GM18502 (cell line): ENCODE measurements around the gene SLC15A1.

Source experiments
- ATAC-seq: cut with Tn5 transposase; IDR thresholded peaks from one replicate; pipeline ENCODE4 v1.9.1; 2021; ENCODE audit warnings: mild to moderate bottlenecking; ENCODE audit not compliant: unreplicated experiment, poor library complexity

Gene SLC15A1

GRCh38 chr13:98717256-98717655 is 35.2 kb downstream of the SLC15A1 start:
- ATAC-seq: no peak

- ATAC-seq: no peak
These were observed 42.0 kb downstream of the SLC15A1 start for GRCh38 chr13:98710521-98710920.

GRCh38 chr13:98707281-98707999 is 45.0 kb downstream of the SLC15A1 start:
- ATAC-seq: peak; percentile 68

GRCh38 chr13:98706446-98707110 is 45.9 kb downstream of the SLC15A1 start:
- ATAC-seq: no peak

GRCh38 chr13:98697791-98698190 is 54.7 kb downstream of the SLC15A1 start:
- ATAC-seq: no peak

- no peak for ATAC-seq
These were observed 58.7 kb downstream of the SLC15A1 start for GRCh38 chr13:98693756-98694155.

GRCh38 chr13:98691360-98691759 is 61.1 kb downstream of the SLC15A1 start:
- ATAC-seq: no peak

- ATAC-seq: no peak
These were observed 62.0 kb downstream of the SLC15A1 start for GRCh38 chr13:98690348-98691022.

GRCh38 chr13:98689347-98689968 is 63.0 kb downstream of the SLC15A1 start:
- ATAC-seq: no peak

GRCh38 chr13:98688373-98688772 is 64.1 kb downstream of the SLC15A1 start:
- no peak for ATAC-seq

- no peak for ATAC-seq
These were observed 65.2 kb downstream of the SLC15A1 start for GRCh38 chr13:98687319-98687718.

- no peak for ATAC-seq
These were observed 66.2 kb downstream of the SLC15A1 start for GRCh38 chr13:98686270-98686669.

- no peak for ATAC-seq
These were observed 67.3 kb downstream of the SLC15A1 start for GRCh38 chr13:98685146-98685545.

- no peak for ATAC-seq
These were observed 71.4 kb downstream of the SLC15A1 start for GRCh38 chr13:98681049-98681448.

GRCh38 chr13:98678741-98679140 is 73.7 kb downstream of the SLC15A1 start:
- ATAC-seq: no peak

GRCh38 chr13:98677398-98677797 is 75.1 kb downstream of the SLC15A1 start:
- ATAC-seq: no peak

- ATAC-seq: no peak
These were observed 76.2 kb downstream of the SLC15A1 start for GRCh38 chr13:98676239-98676638.

- no peak for ATAC-seq
These were observed 76.6 kb downstream of the SLC15A1 start for GRCh38 chr13:98675837-98676236.

- ATAC-seq: no peak
These were observed 77.4 kb downstream of the SLC15A1 start for GRCh38 chr13:98675066-98675465.

- peak; percentile 82 for ATAC-seq
These were observed 79.4 kb downstream of the SLC15A1 start for GRCh38 chr13:98672947-98673613.
